Measurements from ENCODE around the gene GSS. TPM values are rescaled to one million over a fixed set of nuclear protein-coding genes. Genes with fewer than 3 reads are reported as not detected.
A peak's percentile ranks its signal among the peaks of the same experiment; 100 is the strongest.

Gene GSS
- total RNA-seq (29.1 TPM), polyA plus RNA-seq (ENCODE audit: insufficient read depth in 1 of 8, insufficient read length in 8 of 8, low replicate concordance in 1 of 8) (10 to 100 TPM; 26.1 to 34.0 (median 29.5) TPM)
- long read RNA-seq, donor 1, result 0 reads
- long read RNA-seq, donor 2, result 0 reads
- long read RNA-seq, donor 3, transcript GSS-201 (13 exons, 1,919 nt), result major isoform, 7 of 9 reads
- long read RNA-seq, donor 3, partial matches to known transcripts, result 0 of 9 reads
- long read RNA-seq, donor 3, other reads (novel, unspliced or antisense), result 0 of 9 reads
- long read RNA-seq, donor 4, partial matches to known transcripts, result 0 of 2 reads
- long read RNA-seq, donor 4, other reads (novel, unspliced or antisense), result 0 of 2 reads
- long read RNA-seq, donor 5, transcript GSS-201 (13 exons, 1,919 nt), result major isoform, 6 of 21 reads
- long read RNA-seq, donor 5, partial matches to known transcripts, result 12 of 21 reads
- long read RNA-seq, donor 5, other reads (novel, unspliced or antisense), result 0 of 21 reads
- long read RNA-seq, donor 6, transcript GSS-201 (13 exons, 1,919 nt), result major isoform, 14 of 24 reads
- long read RNA-seq, donor 6, partial matches to known transcripts, result 7 of 24 reads
- long read RNA-seq, donor 6, other reads (novel, unspliced or antisense), result 0 of 24 reads
- long read RNA-seq, donor 7, partial matches to known transcripts, result 6 of 13 reads
- long read RNA-seq, donor 7, other reads (novel, unspliced or antisense), result 0 of 13 reads
- long read RNA-seq, donor 8, partial matches to known transcripts, result 0 of 2 reads
- long read RNA-seq, donor 8, other reads (novel, unspliced or antisense), result 0 of 2 reads
- long read RNA-seq, donor 9, partial matches to known transcripts, result 0 of 1 reads
- long read RNA-seq, donor 9, other reads (novel, unspliced or antisense), result 0 of 1 reads
- long read RNA-seq, donor 10, transcript GSS-201 (13 exons, 1,919 nt), result major isoform, 5 of 7 reads
- long read RNA-seq, donor 10, partial matches to known transcripts, result 0 of 7 reads
- long read RNA-seq, donor 10, other reads (novel, unspliced or antisense), result 0 of 7 reads
- long read RNA-seq, donor 11, transcript GSS-201 (13 exons, 1,919 nt), result major isoform, 9 of 17 reads
- long read RNA-seq, donor 11, partial matches to known transcripts, result 6 of 17 reads
- long read RNA-seq, donor 11, other reads (novel, unspliced or antisense), result 0 of 17 reads

GRCh38 chr20:34955231-34956040, at the start of gene GSS, which contains the start of gene MYH7B:
GSS (minus strand) TSS chr20:34955806; CDS start chr20:34951852, 3,954 bp downstream.
MYH7B (plus strand) TSS chr20:34955868; CDS start chr20:34978006, 22,138 bp downstream.
- peak; percentile 99 for DNase-seq
- Histone ChIP-seq H3K4me1 (ENCODE audit: control insufficient read depth, insufficient read depth, low read length) (peaks cover 25% of the 10 kb centered on the region), H3K4me3 (ENCODE audit: low read length) (peak within 1 kb of the TSS; percentile 92), H3K36me3 (ENCODE audit: control insufficient read depth, insufficient read depth, low read length) (no peaks in the 10 kb centered on the region), H3K9me3 (replicated peaks; ENCODE audit: control insufficient read depth, low read depth, low read length) (no peaks in the 10 kb centered on the region), H3K27me3 (ENCODE audit: control insufficient read depth, insufficient read depth, low read length) (no peaks in the 10 kb centered on the region), H3K27ac (ENCODE audit: low read length) (peak within 1 kb of the TSS; percentile 98)
- WGBS (ENCODE audit: insufficient coverage), result under 1% methylated on average over 62 of the region's 62 CpGs

- H3K4me3 ChIP-seq (ENCODE audit: low read length), result no peak overlapping the region
- no peaks in the 10 kb centered on the region for H3K9me3 ChIP-seq (replicated peaks; ENCODE audit: control insufficient read depth, low read depth, low read length)
- H3K4me1 ChIP-seq (ENCODE audit: control insufficient read depth, insufficient read depth, low read length), result no peaks in the 10 kb centered on the region
- 90% methylated on average over 18 of the region's 20 CpGs for WGBS (ENCODE audit: insufficient coverage)
- DNase-seq, result no peak
- H3K36me3 ChIP-seq (ENCODE audit: control insufficient read depth, insufficient read depth, low read length), result peaks cover 97% of the 10 kb centered on the region
- H3K27ac ChIP-seq (ENCODE audit: low read length), result no peak overlapping the region
- no peaks in the 10 kb centered on the region for H3K27me3 ChIP-seq (ENCODE audit: control insufficient read depth, insufficient read depth, low read length)
Observed at GRCh38 chr20:35004749-35005462, 49.3 kb upstream of the GSS start.

- peaks cover 97% of the 10 kb centered on the region for H3K36me3 ChIP-seq (ENCODE audit: control insufficient read depth, insufficient read depth, low read length)
- H3K9me3 ChIP-seq (replicated peaks; ENCODE audit: control insufficient read depth, low read depth, low read length), result no peaks in the 10 kb centered on the region
- 85% methylated on average over 16 of the region's 18 CpGs for WGBS (ENCODE audit: insufficient coverage)
- no peaks in the 10 kb centered on the region for H3K4me1 ChIP-seq (ENCODE audit: control insufficient read depth, insufficient read depth, low read length)
- H3K27me3 ChIP-seq (ENCODE audit: control insufficient read depth, insufficient read depth, low read length), result no peaks in the 10 kb centered on the region
- H3K4me3 ChIP-seq (ENCODE audit: low read length), result no peak overlapping the region
- DNase-seq, result no peak
- no peak overlapping the region for H3K27ac ChIP-seq (ENCODE audit: low read length)
Observed at GRCh38 chr20:35004051-35004725, 48.6 kb upstream of the GSS start.

- WGBS (ENCODE audit: insufficient coverage), result 90% methylated on average over 12 of the region's 25 CpGs
- Histone ChIP-seq H3K4me1 (ENCODE audit: control insufficient read depth, insufficient read depth, low read length) (no peaks in the 10 kb centered on the region), H3K9me3 (replicated peaks; ENCODE audit: control insufficient read depth, low read depth, low read length) (no peaks in the 10 kb centered on the region), H3K27me3 (ENCODE audit: control insufficient read depth, insufficient read depth, low read length) (no peaks in the 10 kb centered on the region), H3K36me3 (ENCODE audit: control insufficient read depth, insufficient read depth, low read length) (peaks cover 97% of the 10 kb centered on the region), H3K4me3 (ENCODE audit: low read length) (no peak overlapping the region), H3K27ac (ENCODE audit: low read length) (no peak overlapping the region)
- DNase-seq, result no peak
Observed at GRCh38 chr20:35003211-35004031, 47.8 kb upstream of the GSS start.

- H3K27ac ChIP-seq (ENCODE audit: low read length), result no peak overlapping the region
- no peaks in the 10 kb centered on the region for H3K27me3 ChIP-seq (ENCODE audit: control insufficient read depth, insufficient read depth, low read length)
- H3K4me3 ChIP-seq (ENCODE audit: low read length), result no peak overlapping the region
- peaks cover 4% of the 10 kb centered on the region for H3K4me1 ChIP-seq (ENCODE audit: control insufficient read depth, insufficient read depth, low read length)
- no peaks in the 10 kb centered on the region for H3K9me3 ChIP-seq (replicated peaks; ENCODE audit: control insufficient read depth, low read depth, low read length)
- WGBS (ENCODE audit: insufficient coverage), result 89% methylated on average over 9 of the region's 10 CpGs
- peaks cover 97% of the 10 kb centered on the region for H3K36me3 ChIP-seq (ENCODE audit: control insufficient read depth, insufficient read depth, low read length)
- DNase-seq, result no peak
Observed at GRCh38 chr20:35002426-35003210, 47.0 kb upstream of the GSS start.

GRCh38 chr20:35001596-35002362, 46.2 kb upstream of the GSS start:
- WGBS (ENCODE audit: insufficient coverage), result 95% methylated on average over 12 of the region's 15 CpGs
- H3K9me3 ChIP-seq (replicated peaks; ENCODE audit: control insufficient read depth, low read depth, low read length), result no peaks in the 10 kb centered on the region
- no peak overlapping the region for H3K27ac ChIP-seq (ENCODE audit: low read length)
- peaks cover 93% of the 10 kb centered on the region for H3K36me3 ChIP-seq (ENCODE audit: control insufficient read depth, insufficient read depth, low read length)
- H3K27me3 ChIP-seq (ENCODE audit: control insufficient read depth, insufficient read depth, low read length), result no peaks in the 10 kb centered on the region
- H3K4me1 ChIP-seq (ENCODE audit: control insufficient read depth, insufficient read depth, low read length), result peaks cover 8% of the 10 kb centered on the region
- H3K4me3 ChIP-seq (ENCODE audit: low read length), result no peak overlapping the region
- no peak for DNase-seq

- no peak overlapping the region for H3K27ac ChIP-seq (ENCODE audit: low read length)
- DNase-seq, result no peak
- WGBS (ENCODE audit: insufficient coverage), result 84% methylated on average over 27 of the region's 28 CpGs
Observed at GRCh38 chr20:35000922-35001595, 45.5 kb upstream of the GSS start.

More at GRCh38 chr20:35000922-35001595, 45.5 kb upstream of the GSS start:
- no peaks in the 10 kb centered on the region for H3K9me3 ChIP-seq (replicated peaks; ENCODE audit: control insufficient read depth, low read depth, low read length)
- peaks cover 8% of the 10 kb centered on the region for H3K4me1 ChIP-seq (ENCODE audit: control insufficient read depth, insufficient read depth, low read length)
- peaks cover 92% of the 10 kb centered on the region for H3K36me3 ChIP-seq (ENCODE audit: control insufficient read depth, insufficient read depth, low read length)
- no peak overlapping the region for H3K4me3 ChIP-seq (ENCODE audit: low read length)
- H3K27me3 ChIP-seq (ENCODE audit: control insufficient read depth, insufficient read depth, low read length), result no peaks in the 10 kb centered on the region

Data from muscle of leg (tissue), 16 donors.